Skeletal muscle cell (primary cell): ENCODE measurements around the gene NKAIN4.

ENCODE experiments used
- DNase-seq: peaks from one replicate; pipeline ENCODE4 v3.0.0-alpha.2; 2010; ENCODE audit warnings: low read depth
- H3K4me3 ChIP-seq: 2 replicates; pipeline ENCODE4 v1.5.1; 2011; ENCODE audit warnings: low read depth, mild to moderate bottlenecking, control low read depth, low read length, moderate library complexity

Gene NKAIN4

GRCh38 chr20:63210011-63210605 lies 44.2 kb downstream of the NKAIN4 start:
- H3K4me3 ChIP-seq, result no peak overlapping the region
- no peak for DNase-seq

GRCh38 chr20:63208346-63208909 lies 45.8 kb downstream of the NKAIN4 start:
- H3K4me3 ChIP-seq, result no peak overlapping the region
- DNase-seq, result no peak

- no peak overlapping the region for H3K4me3 ChIP-seq
- no peak for DNase-seq
Measured at GRCh38 chr20:63206878-63207277, 47.4 kb downstream of the NKAIN4 start.

GRCh38 chr20:63205896-63206295 lies 48.4 kb downstream of the NKAIN4 start:
- no peak overlapping the region for H3K4me3 ChIP-seq
- no peak for DNase-seq

GRCh38 chr20:63204362-63204761 lies 49.9 kb downstream of the NKAIN4 start:
- H3K4me3 ChIP-seq, result no peak overlapping the region
- DNase-seq, result no peak

GRCh38 chr20:63202811-63203526 lies 51.3 kb downstream of the NKAIN4 start:
- no peak overlapping the region for H3K4me3 ChIP-seq
- DNase-seq, result no peak

GRCh38 chr20:63202021-63202420 lies 52.2 kb downstream of the NKAIN4 start:
- DNase-seq, result no peak
- H3K4me3 ChIP-seq, result no peak overlapping the region

- no peak for DNase-seq
- H3K4me3 ChIP-seq, result no peak overlapping the region
Measured at GRCh38 chr20:63198606-63199005, 55.7 kb downstream of the NKAIN4 start.

GRCh38 chr20:63196768-63197470 lies 57.3 kb downstream of the NKAIN4 start:
- DNase-seq, result no peak
- H3K4me3 ChIP-seq, result no peak overlapping the region

- no peak overlapping the region for H3K4me3 ChIP-seq
- DNase-seq, result no peak
Measured at GRCh38 chr20:63194797-63195173, 59.5 kb downstream of the NKAIN4 start.

GRCh38 chr20:63194007-63194796 lies 60.1 kb downstream of the NKAIN4 start:
- DNase-seq, result no peak

GRCh38 chr20:63192721-63193120 lies 61.5 kb downstream of the NKAIN4 start:
- H3K4me3 ChIP-seq, result no peak overlapping the region
- no peak for DNase-seq

More at GRCh38 chr20:63194007-63194796, 60.1 kb downstream of the NKAIN4 start:
- H3K4me3 ChIP-seq, result no peak overlapping the region

- H3K4me3 ChIP-seq, result no peak overlapping the region
- no peak for DNase-seq
Measured at GRCh38 chr20:63191400-63191799, 62.9 kb downstream of the NKAIN4 start.

GRCh38 chr20:63190828-63191227 lies 63.4 kb downstream of the NKAIN4 start:
- DNase-seq, result no peak
- H3K4me3 ChIP-seq, result no peak overlapping the region
